ENCODE data around the gene GARIN3.

Gene GARIN3

GRCh38 chr5:157182143-157182757 lies 16.2 kb upstream of the GARIN3 start:
- no peak overlapping the region for H3K4me3 ChIP-seq (ENCODE audit: low read depth, low read length)
- TF ChIP-seq CTCF (conservative IDR thresholded peaks at IDR 0.05; ENCODE audit: low read depth, low read length), result no peak

GRCh38 chr5:157180374-157181264 lies 14.6 kb upstream of the GARIN3 start, which contains the start of gene ITK:
TSS of gene ITK (plus strand) at chr5:157180840. CDS start at chr5:157180978, 138 bp downstream.
- no peak for DNase-seq (ENCODE audit: low read depth)
- TF ChIP-seq CTCF (conservative IDR thresholded peaks at IDR 0.05; ENCODE audit: low read depth, low read length), result no peak

More at GRCh38 chr5:157182143-157182757, 16.2 kb upstream of the GARIN3 start:
- no peak for DNase-seq (ENCODE audit: low read depth)

GRCh38 chr5:157178966-157179365 lies 12.9 kb upstream of the GARIN3 start:
- TF ChIP-seq CTCF (conservative IDR thresholded peaks at IDR 0.05; ENCODE audit: low read depth, low read length), result no peak
- H3K4me3 ChIP-seq (ENCODE audit: low read depth, low read length), result no peak overlapping the region
- DNase-seq (ENCODE audit: low read depth), result no peak

More at GRCh38 chr5:157180374-157181264, 14.6 kb upstream of the GARIN3 start, which contains the start of gene ITK:
- H3K4me3 ChIP-seq (ENCODE audit: low read depth, low read length), result no peak within 1 kb of the TSS

GRCh38 chr5:157177953-157178352 lies 11.9 kb upstream of the GARIN3 start:
- no peak for TF ChIP-seq CTCF (conservative IDR thresholded peaks at IDR 0.05; ENCODE audit: low read depth, low read length)
- H3K4me3 ChIP-seq (ENCODE audit: low read depth, low read length), result no peak overlapping the region
- no peak for DNase-seq (ENCODE audit: low read depth)

- TF ChIP-seq CTCF (conservative IDR thresholded peaks at IDR 0.05; ENCODE audit: low read depth, low read length), result no peak
These were observed 9.1 kb upstream of the GARIN3 start for GRCh38 chr5:157175071-157175612.

GRCh38 chr5:157172403-157172802 lies 6.3 kb upstream of the GARIN3 start:
- DNase-seq (ENCODE audit: low read depth), result no peak
- TF ChIP-seq CTCF (conservative IDR thresholded peaks at IDR 0.05; ENCODE audit: low read depth, low read length), result no peak
- no peak overlapping the region for H3K4me3 ChIP-seq (ENCODE audit: low read depth, low read length)

More at GRCh38 chr5:157175071-157175612, 9.1 kb upstream of the GARIN3 start:
- no peak overlapping the region for H3K4me3 ChIP-seq (ENCODE audit: low read depth, low read length)
- no peak for DNase-seq (ENCODE audit: low read depth)

Measured in choroid plexus epithelial cell (primary cell).